SK-N-SH treated with all-trans-retinoic acid at 6 μM for 48 hours (cell line): Measurements from ENCODE around the gene OR6B1.

ENCODE experiments used
- ATAC-seq: fragments of 200-7000 bp; cut with Tn5 transposase; 3 replicates; pipeline ENCODE4 v1.9.1; 2020; ENCODE audit warnings: mild to moderate bottlenecking, moderate library complexity
- ARNTL ChIP-seq: fragments of 450-650 bp; formaldehyde crosslinking; IDR thresholded peaks from 2 replicates; pipeline ENCODE4 v1.5.0; 2020; ENCODE audit warnings: low read depth, mild to moderate bottlenecking, moderate library complexity, borderline replicate concordance
- BACH2 ChIP-seq: fragments of 250-450 bp; sonication (Bioruptor Pico); IDR thresholded peaks from 2 replicates; pipeline ENCODE4 v1.9.0; 2021; ENCODE audit warnings: mild to moderate bottlenecking, borderline replicate concordance
- CREB5 ChIP-seq: fragments of 250-450 bp; sonication (Bioruptor Pico); IDR thresholded peaks from 2 replicates; pipeline ENCODE4 v1.5.1; 2020; ENCODE audit warnings: low read depth, mild to moderate bottlenecking, moderate library complexity
- CSDC2 ChIP-seq: fragments of 250-450 bp; sonication (Bioruptor Pico); IDR thresholded peaks from 2 replicates; pipeline ENCODE4 v1.5.0; 2020; ENCODE audit warnings: mild to moderate bottlenecking, moderate library complexity
- CSRNP3 ChIP-seq: fragments of 250-450 bp; sonication (Bioruptor Pico); IDR thresholded peaks from 2 replicates; pipeline ENCODE4 v1.5.1; 2021; ENCODE audit warnings: mild to moderate bottlenecking, moderate library complexity
- ESRRG ChIP-seq: fragments of 250-450 bp; sonication (Bioruptor Pico); IDR thresholded peaks from 2 replicates; pipeline ENCODE4 v1.6.1; 2021; ENCODE audit warnings: mild to moderate bottlenecking
- GLIS3 ChIP-seq: fragments of 250-450 bp; sonication (Bioruptor Pico); IDR thresholded peaks from 2 replicates; pipeline ENCODE4 v1.5.0; 2020; ENCODE audit warnings: mild to moderate bottlenecking, moderate library complexity
- ISL1 ChIP-seq: fragments of 250-450 bp; sonication (Bioruptor Pico); IDR thresholded peaks from 2 replicates; pipeline ENCODE4 v2.1.2; 2022; ENCODE audit warnings: mild to moderate bottlenecking, moderate library complexity
- OSR1 ChIP-seq: fragments of 250-450 bp; sonication (Bioruptor Pico); IDR thresholded peaks from 2 replicates; pipeline ENCODE4 v1.8.0; 2022; ENCODE audit warnings: moderate library complexity, mild to moderate bottlenecking, inconsistent platforms
- PATZ1 ChIP-seq: fragments of 250-450 bp; sonication (Bioruptor Pico); IDR thresholded peaks from 2 replicates; pipeline ENCODE4 v1.8.0; 2020; ENCODE audit warnings: mild to moderate bottlenecking, moderate library complexity, borderline replicate concordance
- POU6F1 ChIP-seq: fragments of 250-450 bp; sonication (Bioruptor Pico); IDR thresholded peaks from 2 replicates; pipeline ENCODE4 v1.8.0; 2021; ENCODE audit warnings: low read depth, mild to moderate bottlenecking, moderate library complexity, borderline replicate concordance
- PPARA ChIP-seq: fragments of 250-450 bp; sonication (Bioruptor Pico); IDR thresholded peaks from 2 replicates; pipeline ENCODE4 v1.5.0; 2020; ENCODE audit warnings: mild to moderate bottlenecking, borderline replicate concordance
- SNAI2 ChIP-seq: fragments of 250-450 bp; sonication (Bioruptor Pico); IDR thresholded peaks from 2 replicates; pipeline ENCODE4 v1.5.0; 2020; ENCODE audit warnings: mild to moderate bottlenecking, moderate library complexity
- TCF4 ChIP-seq: fragments of 250-450 bp; sonication (Bioruptor Pico); IDR thresholded peaks from 2 replicates; pipeline ENCODE4 v1.8.0; 2021; ENCODE audit warnings: mild to moderate bottlenecking, moderate library complexity, borderline replicate concordance
- TOX ChIP-seq: fragments of 250-450 bp; sonication (Bioruptor Pico); IDR thresholded peaks from 2 replicates; pipeline ENCODE4 v1.8.0; 2021; ENCODE audit warnings: mild to moderate bottlenecking, moderate library complexity, borderline replicate concordance
- TSHZ2 ChIP-seq: fragments of 250-450 bp; sonication (Bioruptor Pico); IDR thresholded peaks from 2 replicates; pipeline ENCODE4 v1.5.0; 2020; ENCODE audit warnings: mild to moderate bottlenecking, moderate library complexity
- ZFP3 ChIP-seq: fragments of 250-450 bp; sonication (Bioruptor Pico); IDR thresholded peaks from 2 replicates; pipeline ENCODE4 v1.5.0; 2020; ENCODE audit warnings: mild to moderate bottlenecking, moderate library complexity
- ZFP30 ChIP-seq: fragments of 450-650 bp; formaldehyde crosslinking; IDR thresholded peaks from 2 replicates; pipeline ENCODE4 v1.5.0; 2022; ENCODE audit warnings: mild to moderate bottlenecking, moderate library complexity
- ZNF565 ChIP-seq: fragments of 450-650 bp; formaldehyde crosslinking; conservative IDR thresholded peaks from 2 replicates; pipeline ENCODE4 v1.5.0; 2020; ENCODE audit warnings: low read depth, mild to moderate bottlenecking, moderate library complexity
- ZNF70 ChIP-seq: fragments of 450-650 bp; formaldehyde crosslinking; IDR thresholded peaks from 2 replicates; pipeline ENCODE4 v1.5.0; 2020; ENCODE audit warnings: mild to moderate bottlenecking, moderate library complexity
- ZNF8 ChIP-seq: fragments of 450-650 bp; formaldehyde crosslinking; IDR thresholded peaks from 2 replicates; pipeline ENCODE4 v1.5.0; 2020; ENCODE audit warnings: mild to moderate bottlenecking, moderate library complexity

OR6B1 gene

GRCh38 chr7:143960813-143961610 lies 39.1 kb upstream of the OR6B1 start:
- ATAC-seq, result no peak
- no peak for TF ChIP-seq ISL1 (CRISPR knock-in tag)
- TF ChIP-seq ZNF8 (CRISPR knock-in tag), result no peak
- TF ChIP-seq CSDC2 (CRISPR knock-in tag), result no peak
- TF ChIP-seq CREB5 (CRISPR knock-in tag), result no peak
- TF ChIP-seq ESRRG (CRISPR knock-in tag), result no peak
- TF ChIP-seq TCF4 (CRISPR knock-in tag), result no peak

GRCh38 chr7:143965280-143965679 lies 34.8 kb upstream of the OR6B1 start:
- no peak for TF ChIP-seq TCF4 (CRISPR knock-in tag)
- TF ChIP-seq GLIS3, result no peak
- no peak for TF ChIP-seq ZNF70 (CRISPR knock-in tag)
- no peak for TF ChIP-seq ZNF8 (CRISPR knock-in tag)
- no peak for TF ChIP-seq CSRNP3 (CRISPR knock-in tag)
- TF ChIP-seq BACH2 (CRISPR knock-in tag), result no peak
- TF ChIP-seq ZFP30 (CRISPR knock-in tag), result no peak
- TF ChIP-seq TOX (CRISPR knock-in tag), result no peak
- TF ChIP-seq PATZ1 (CRISPR knock-in tag), result no peak
- TF ChIP-seq ARNTL (CRISPR knock-in tag), result no peak
- no peak for TF ChIP-seq OSR1
- no peak for TF ChIP-seq SNAI2 (CRISPR knock-in tag)
- no peak for TF ChIP-seq TSHZ2 (CRISPR knock-in tag)
- no peak for TF ChIP-seq ESRRG (CRISPR knock-in tag)
- no peak for TF ChIP-seq ISL1 (CRISPR knock-in tag)
- no peak for TF ChIP-seq POU6F1 (CRISPR knock-in tag)
- no peak for TF ChIP-seq ZNF565 (CRISPR knock-in tag)
- peak; percentile 43; the same call in 1 of the 3 replicates for ATAC-seq

GRCh38 chr7:143967398-143967797 lies 32.7 kb upstream of the OR6B1 start:
- TF ChIP-seq ESRRG (CRISPR knock-in tag) (no peak), ZFP3 (CRISPR knock-in tag) (no peak), CSRNP3 (CRISPR knock-in tag) (no peak), ZFP30 (CRISPR knock-in tag) (no peak), GLIS3 (no peak), ZNF565 (CRISPR knock-in tag) (no peak), PPARA (CRISPR knock-in tag) (no peak), PATZ1 (CRISPR knock-in tag) (no peak), TCF4 (CRISPR knock-in tag) (no peak), CSDC2 (CRISPR knock-in tag) (no peak), CREB5 (CRISPR knock-in tag) (no peak), BACH2 (CRISPR knock-in tag) (no peak), ARNTL (CRISPR knock-in tag) (no peak), TOX (CRISPR knock-in tag) (no peak)
- ATAC-seq, result no peak
